ENCODE results near the gene GRK5.

- TF ChIP-seq, protein P1, sequence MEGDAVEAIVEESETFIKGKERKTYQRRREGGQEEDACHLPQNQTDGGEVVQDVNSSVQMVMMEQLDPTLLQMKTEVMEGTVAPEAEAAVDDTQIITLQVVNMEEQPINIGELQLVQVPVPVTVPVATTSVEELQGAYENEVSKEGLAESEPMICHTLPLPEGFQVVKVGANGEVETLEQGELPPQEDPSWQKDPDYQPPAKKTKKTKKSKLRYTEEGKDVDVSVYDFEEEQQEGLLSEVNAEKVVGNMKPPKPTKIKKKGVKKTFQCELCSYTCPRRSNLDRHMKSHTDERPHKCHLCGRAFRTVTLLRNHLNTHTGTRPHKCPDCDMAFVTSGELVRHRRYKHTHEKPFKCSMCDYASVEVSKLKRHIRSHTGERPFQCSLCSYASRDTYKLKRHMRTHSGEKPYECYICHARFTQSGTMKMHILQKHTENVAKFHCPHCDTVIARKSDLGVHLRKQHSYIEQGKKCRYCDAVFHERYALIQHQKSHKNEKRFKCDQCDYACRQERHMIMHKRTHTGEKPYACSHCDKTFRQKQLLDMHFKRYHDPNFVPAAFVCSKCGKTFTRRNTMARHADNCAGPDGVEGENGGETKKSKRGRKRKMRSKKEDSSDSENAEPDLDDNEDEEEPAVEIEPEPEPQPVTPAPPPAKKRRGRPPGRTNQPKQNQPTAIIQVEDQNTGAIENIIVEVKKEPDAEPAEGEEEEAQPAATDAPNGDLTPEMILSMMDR (IDR thresholded peaks at IDR 0.05 in 4 of 5, conservative IDR thresholded peaks at IDR 0.05 in 1 of 5) = no peak
- no peak for TF ChIP-seq POLR2A (IDR thresholded peaks at IDR 0.05)
Observed at GRCh38 chr10:119422682-119423509, 215.5 kb downstream of the GRK5 start.
